GM18951 (cell line): ENCODE data around the gene RIT1.

Experiments used
- POLR2A ChIP-seq: IDR thresholded peaks from 4 replicates; pipeline ENCODE4 v1.6.1; 2011; ENCODE audit warnings: mild to moderate bottlenecking; ENCODE audit not compliant: insufficient read length, insufficient read depth; ENCODE audit errors: extremely low read depth
- in situ Hi-C: fragments of 300-500 bp; cut with MboI; formaldehyde crosslinking; loops from one replicate; pipeline ENCODE4 v1.12.0; 2022; ENCODE audit warnings: low sequenced_read_pairs, mixed read lengths, inconsistent platforms; ENCODE audit not compliant: unreplicated experiment

RIT1 gene

DNA sequence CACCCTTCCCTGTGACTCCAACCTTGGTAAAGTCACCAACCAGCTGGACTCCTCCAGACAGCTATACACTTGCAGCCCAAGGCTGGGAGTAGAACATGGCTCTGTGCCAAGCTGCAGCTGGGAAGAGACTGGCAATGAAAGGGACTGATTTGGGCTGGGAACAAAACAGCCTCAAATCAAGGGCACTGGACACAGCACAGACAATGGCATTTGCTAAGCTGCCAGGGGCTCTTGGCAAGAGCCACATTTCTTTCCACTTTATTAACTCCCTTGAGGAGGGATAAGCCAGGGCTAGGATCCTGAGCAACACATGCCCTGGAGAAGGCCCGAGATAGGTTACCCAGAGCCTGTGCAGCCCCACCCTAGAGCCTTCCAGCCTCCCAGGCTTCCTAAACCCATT is 39.8 kb downstream of the RIT1 start:
- in situ Hi-C loops, result no loop called here
- TF ChIP-seq POLR2A, result no peak

DNA sequence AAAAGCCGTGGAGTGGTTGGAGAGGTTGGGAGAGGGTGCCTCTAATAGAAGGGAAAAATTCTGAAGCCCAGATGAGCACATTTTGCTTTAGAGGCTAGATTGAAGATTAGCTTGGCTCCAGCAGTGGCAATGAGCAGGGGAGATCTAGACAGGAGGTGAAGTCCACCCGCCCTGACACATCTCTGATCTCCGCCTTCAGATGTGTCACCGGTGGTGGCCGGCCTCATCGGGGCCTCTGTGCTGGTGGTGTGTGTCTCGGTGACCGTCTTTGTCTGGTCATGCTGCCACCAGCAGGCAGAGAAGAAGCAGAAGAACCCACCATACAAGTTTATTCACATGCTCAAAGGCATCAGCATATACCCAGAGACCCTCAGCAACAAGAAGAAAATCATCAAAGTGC is 43.4 kb downstream of the RIT1 start:
- TF ChIP-seq POLR2A, result no peak
- in situ Hi-C loops, result no loop called here

DNA sequence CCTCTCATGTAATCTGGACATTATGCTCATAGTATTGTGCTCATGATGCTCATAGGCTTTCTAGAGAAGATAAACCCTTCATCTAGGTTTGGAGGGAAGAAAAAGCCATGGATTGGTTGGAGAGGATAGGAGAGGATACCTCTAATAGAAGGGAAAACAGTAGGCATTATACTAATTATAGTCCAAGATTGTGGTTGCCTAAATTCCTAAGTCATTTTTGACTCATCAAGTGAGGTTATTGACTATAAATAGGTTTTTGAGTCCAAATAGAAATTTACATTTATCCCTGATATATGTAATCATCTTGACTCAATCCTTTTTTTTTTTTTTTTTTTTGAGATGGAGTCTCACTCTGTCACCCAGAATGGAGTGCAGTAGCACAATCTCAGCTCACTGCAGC is 46.8 kb downstream of the RIT1 start:
- in situ Hi-C loops, result no loop called here
- no peak for TF ChIP-seq POLR2A

DNA sequence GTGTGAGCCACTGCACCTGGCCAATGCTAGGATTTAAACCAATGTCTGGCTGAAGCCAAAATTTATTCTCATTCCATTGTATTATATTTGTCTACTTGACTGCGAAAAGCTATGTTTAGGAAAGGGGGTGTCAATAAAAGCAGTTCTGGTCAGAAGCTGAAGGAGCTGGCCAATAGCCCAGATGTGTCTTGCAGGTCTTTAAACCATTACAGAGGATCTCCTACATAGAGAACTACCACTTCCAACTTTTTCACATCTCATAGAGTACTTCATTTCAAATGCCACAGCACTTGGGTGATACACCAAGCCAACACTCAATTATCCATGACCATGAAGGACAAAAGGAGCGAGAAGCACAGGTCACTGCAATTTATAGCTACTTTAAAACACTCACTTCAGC is 49.3 kb downstream of the RIT1 start:
- in situ Hi-C loops, result no loop called here
- no peak for TF ChIP-seq POLR2A

DNA sequence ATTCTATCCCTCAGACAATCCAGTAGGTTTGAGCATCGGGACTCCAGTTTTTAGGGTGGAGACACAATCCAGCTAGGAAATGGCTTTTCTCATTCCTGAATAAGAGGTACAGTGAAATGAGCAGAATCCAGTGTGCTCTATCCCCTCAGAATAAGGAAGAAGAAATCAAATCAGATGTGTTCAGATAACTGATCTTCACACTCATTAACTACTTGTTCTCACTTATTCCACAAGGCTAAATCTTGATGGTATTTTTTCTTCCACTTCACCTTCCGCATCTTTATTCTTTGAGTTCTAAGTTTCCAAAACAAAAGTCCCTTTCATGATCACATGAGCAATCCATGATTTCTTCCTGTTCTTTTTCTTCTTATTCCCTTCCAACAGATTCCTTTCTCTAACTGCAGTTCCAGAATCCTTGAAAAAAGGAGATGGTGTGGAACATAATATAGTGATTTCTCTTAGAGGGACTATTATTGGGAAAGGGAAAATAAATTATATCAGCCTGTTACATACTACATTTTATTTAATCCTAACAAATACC is 50.1 kb downstream of the RIT1 start:
- TF ChIP-seq POLR2A, result no peak
- in situ Hi-C loops, result no loop called here

DNA sequence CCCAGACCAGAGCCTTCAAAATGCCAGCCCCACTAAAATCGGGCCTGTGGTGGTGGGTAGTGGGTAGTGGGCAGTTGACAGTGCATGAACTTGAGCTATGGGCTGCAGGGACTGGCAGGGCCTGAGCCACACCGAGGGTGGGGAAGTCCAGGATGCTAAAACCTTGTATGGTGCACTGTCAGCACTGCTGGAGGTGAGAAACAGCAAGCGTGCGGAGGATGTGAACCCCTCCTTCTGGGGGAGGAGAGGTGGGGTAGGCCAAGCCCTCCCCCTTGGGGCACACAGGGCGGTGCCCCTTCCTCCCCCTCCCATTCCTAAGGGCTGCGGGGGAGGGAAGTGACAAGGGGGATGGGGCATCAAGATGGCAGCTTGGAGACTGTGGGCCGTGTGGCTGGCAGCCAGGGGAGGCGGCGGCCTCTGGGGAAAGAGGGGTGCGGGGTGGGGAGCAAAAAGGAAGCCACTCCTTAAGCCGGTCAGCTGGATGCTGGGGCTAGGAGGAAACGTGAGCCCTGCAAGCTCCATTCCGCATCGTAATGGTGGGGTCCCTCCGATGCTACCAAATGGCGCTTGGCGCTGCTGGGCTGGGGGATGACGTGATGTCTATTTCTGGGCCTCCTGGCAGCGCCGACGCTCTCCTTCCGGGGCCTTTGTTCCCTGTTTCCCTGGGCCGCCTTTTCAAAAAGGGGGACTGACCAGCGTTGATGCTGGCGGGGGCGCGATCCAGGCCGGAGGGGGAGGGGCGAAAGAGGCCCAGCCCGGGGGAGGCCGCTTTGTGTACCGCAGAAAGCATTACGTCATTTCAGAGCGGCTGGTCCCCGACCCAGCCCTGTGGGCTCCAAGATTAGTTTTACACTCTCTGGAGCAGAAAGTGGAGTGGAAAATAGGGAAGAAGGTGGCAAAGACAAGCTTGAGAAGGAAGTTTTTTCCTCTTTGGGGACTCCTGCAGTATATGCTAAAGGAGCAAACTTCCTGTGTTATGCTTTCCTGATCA is 51.0 kb downstream of the RIT1 start:
- peak; percentile 30 for TF ChIP-seq POLR2A
- in situ Hi-C loops, result no loop called here

DNA sequence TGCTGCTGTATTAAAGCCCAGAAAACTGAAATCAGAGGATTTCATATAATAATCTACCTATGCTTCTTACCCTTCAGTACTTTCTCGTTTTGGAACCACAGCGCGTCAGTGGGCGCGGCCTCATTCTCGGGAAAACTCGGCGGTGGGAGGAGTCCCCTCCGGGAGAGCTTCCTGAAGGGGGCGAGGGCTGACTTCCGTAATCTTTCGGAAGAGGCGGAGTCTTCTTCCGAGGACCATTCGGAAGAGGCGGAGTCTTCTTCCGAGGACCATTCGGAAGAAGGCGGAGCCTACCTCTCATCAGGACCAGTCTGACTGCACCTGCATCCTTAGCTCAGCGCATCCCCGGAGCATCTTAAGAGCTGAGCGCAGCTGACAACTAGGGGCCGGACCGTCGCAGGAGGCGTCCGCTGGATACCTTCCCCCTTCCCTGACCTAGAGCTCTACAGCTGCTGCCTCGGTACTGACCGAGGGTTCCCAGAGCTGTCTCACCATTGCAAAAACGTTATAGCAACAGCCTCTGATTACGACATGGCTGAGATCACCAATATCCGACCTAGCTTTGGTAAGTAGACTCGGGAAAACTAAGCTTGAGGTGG is 51.8 kb downstream of the RIT1 start, which contains the start of gene SYT11:
Gene SYT11 (plus strand): TSS at position 334 of the 596 bp plus-strand sequence. CDS start 195 bp downstream, at position 529.
- peak; percentile 48 for TF ChIP-seq POLR2A
- in situ Hi-C loops, result no loop called here

DNA sequence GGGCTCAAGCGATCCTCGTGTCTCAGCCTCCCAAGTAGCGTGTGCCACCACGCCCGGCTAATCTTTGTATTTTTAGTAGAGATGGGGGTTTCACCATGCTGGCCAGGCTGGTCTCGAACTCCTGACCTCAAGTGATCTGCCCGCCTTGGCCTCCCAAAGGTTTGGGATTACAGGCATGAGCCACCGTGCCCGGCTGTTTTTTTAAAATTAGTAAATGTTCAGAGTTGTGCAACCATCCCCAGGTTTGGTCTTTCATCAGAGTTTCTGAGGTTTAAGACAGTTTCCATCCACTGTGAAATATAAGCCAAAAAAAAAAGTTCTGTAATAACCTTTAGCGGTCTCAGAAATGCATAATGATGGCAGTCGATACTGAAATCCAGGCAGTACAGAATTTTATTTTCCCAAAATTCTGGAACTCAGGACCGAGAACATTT is 52.3 kb downstream of the RIT1 start:
- TF ChIP-seq POLR2A, result no peak
- in situ Hi-C loops, result no loop called here

DNA sequence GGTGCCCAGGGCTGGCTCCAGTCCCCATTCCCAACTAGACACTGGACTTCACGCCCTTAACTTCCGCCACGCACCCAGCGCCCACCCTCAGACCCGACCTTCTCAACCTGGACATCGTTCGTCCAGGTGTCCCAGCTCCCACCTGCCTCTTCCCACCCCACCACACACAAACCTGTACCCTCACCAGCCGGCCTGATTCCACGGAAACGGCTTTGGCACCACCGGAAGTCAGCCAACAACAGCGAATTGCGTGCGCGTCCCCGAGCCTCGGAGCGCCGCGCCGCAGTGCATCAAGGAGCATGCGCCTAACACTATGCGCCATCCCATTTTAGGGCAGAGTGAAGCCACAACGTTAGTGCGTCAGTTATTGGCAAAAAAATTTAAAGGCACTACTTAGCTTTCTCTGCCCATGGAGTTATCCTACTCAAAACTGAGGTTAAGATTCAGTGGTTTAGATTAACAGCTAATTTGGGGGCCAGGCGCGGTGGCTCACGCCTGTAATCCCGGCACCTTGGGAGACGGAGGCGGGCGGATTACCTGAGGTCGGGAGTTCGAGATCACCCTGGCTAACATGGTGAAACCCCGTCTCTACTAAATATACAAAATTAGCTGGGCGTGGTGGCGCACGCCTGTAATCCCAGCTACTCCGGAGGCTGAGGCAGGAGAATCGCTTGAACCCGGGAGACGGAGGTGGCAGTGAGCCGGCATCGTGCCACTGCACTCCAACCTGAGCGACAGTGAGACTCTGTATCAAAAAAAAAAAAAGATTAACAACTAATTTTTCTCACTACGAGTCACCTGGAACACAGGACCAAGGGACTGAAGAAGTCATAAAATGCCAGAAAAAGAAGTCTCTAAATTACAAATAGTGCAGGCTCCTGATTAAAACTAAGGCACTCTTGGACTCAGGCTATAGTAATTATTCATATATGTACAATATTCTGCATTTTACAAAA is 53.9 kb downstream of the RIT1 start, which contains the start of gene GON4L:
Gene GON4L (minus strand): TSS at position 240 of the 956 bp plus-strand sequence. CDS start 3,434 bp downstream, outside the sequence.
- peak; percentile 90 for TF ChIP-seq POLR2A
- in situ Hi-C loops, result no loop called here

DNA sequence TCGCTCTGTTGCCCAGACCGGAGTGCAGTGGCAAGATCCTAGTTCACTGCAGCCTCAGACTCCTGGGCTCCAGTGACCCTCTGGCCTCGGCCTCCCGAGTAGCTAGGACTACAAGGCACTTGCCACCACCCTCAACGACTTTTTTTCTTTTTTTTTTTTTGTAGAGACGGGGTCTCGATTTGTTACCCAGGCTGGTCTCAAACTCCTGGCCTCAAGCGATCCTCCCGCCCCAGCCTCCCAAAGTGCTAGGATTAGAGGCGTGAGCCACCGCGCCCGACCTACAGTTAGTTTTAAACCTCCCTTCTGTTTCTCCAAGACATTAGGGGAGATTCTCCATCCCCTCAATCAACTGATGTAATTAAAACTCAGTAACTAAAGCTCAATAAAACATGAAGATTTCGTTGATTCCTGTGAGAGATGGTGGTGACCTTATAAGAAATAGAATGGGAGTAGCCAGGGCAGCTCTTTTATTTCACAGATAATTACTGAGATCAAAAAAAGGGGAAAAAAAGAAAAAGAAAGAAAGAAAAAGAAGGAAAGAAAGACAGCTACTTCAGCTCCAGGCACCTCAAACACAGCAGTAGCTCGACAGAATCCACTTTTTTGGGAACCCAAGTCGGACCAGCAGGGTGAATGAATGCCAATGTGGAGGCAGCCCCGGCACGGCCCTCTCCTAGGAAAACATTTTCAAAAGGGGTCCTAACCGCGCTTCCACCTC is 54.7 kb downstream of the RIT1 start:
- in situ Hi-C loops, result no loop called here
- no peak for TF ChIP-seq POLR2A

DNA sequence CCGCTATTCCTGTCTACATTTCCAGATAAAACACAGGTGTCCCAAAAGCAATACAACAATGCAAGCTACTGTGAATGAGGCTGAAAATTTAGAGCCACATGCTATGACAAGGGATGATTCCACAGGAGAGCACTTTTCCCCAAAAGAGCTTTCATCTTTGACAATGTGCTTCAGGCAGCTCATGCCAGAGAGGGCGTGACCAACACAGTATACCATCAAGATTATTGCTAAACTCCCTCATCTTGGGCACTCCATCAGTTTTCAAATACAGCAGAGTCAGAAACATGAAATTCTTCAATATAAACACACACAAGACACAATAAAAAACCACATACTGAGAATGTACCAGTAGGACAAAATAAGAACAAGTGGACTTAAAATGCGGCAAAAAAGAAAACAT is 60.8 kb downstream of the RIT1 start:
- in situ Hi-C loops, result no loop called here
- no peak for TF ChIP-seq POLR2A
